HEK293 (cell line): ENCODE results near the gene AP3B1.

Experiments
- BCL6B ChIP-seq: fragments of 450-650 bp; formaldehyde crosslinking; IDR thresholded peaks from 2 replicates; pipeline ENCODE4 v1.5.1; 2017; ENCODE audit warnings: missing biosample characterization, missing genetic modification characterization
- CTCF ChIP-seq: fragments of 450-650 bp; formaldehyde crosslinking; IDR thresholded peaks from 2 replicates; pipeline ENCODE4 v1.5.1; 2016; ENCODE audit warnings: missing biosample characterization, missing genetic modification characterization
- GLI2 ChIP-seq: fragments of 450-650 bp; formaldehyde crosslinking; IDR thresholded peaks from 2 replicates; pipeline ENCODE4; 2017; ENCODE audit warnings: missing biosample characterization, missing genetic modification characterization, low read depth, borderline replicate concordance
- HOXA7 ChIP-seq: sonication (generic); formaldehyde crosslinking; IDR thresholded peaks from 2 replicates; pipeline ENCODE4 v1.8.1; 2022; ENCODE audit warnings: missing genetic modification reagents, borderline replicate concordance
- KLF16 ChIP-seq: fragments of 450-650 bp; formaldehyde crosslinking; IDR thresholded peaks from 2 replicates; pipeline ENCODE4 v1.5.1; 2017; ENCODE audit warnings: missing biosample characterization, missing genetic modification characterization
- KLF8 ChIP-seq: fragments of 450-650 bp; formaldehyde crosslinking; IDR thresholded peaks from 2 replicates; pipeline ENCODE4 v1.5.1; 2016; ENCODE audit warnings: missing biosample characterization, missing genetic modification characterization
- MYNN ChIP-seq: fragments of 450-650 bp; formaldehyde crosslinking; IDR thresholded peaks from 2 replicates; pipeline ENCODE4 v1.5.1; 2016; ENCODE audit warnings: missing biosample characterization, missing genetic modification characterization, borderline replicate concordance
- PRDM10 ChIP-seq: fragments of 450-650 bp; formaldehyde crosslinking; IDR thresholded peaks from 2 replicates; pipeline ENCODE4 v1.5.1; 2016; ENCODE audit warnings: missing biosample characterization, missing genetic modification characterization
- SCRT1 ChIP-seq: fragments of 450-650 bp; formaldehyde crosslinking; IDR thresholded peaks from 2 replicates; pipeline ENCODE4 v1.5.1; 2016; ENCODE audit warnings: missing biosample characterization, missing genetic modification characterization, borderline replicate concordance
- SP2 ChIP-seq: fragments of 450-650 bp; formaldehyde crosslinking; IDR thresholded peaks from 2 replicates; pipeline ENCODE4 v1.5.1; 2016; ENCODE audit warnings: missing biosample characterization, missing genetic modification characterization
- SP7 ChIP-seq: fragments of 450-650 bp; formaldehyde crosslinking; IDR thresholded peaks from 2 replicates; pipeline ENCODE4 v1.5.1; 2016; ENCODE audit warnings: missing biosample characterization, missing genetic modification characterization
- ZBTB11 ChIP-seq: fragments of 450-650 bp; formaldehyde crosslinking; conservative IDR thresholded peaks from 2 replicates; pipeline ENCODE4 v1.5.1; 2016; ENCODE audit warnings: low read depth, missing biosample characterization, missing genetic modification characterization
- ZBTB44 ChIP-seq: fragments of 450-650 bp; IDR thresholded peaks from 2 replicates; pipeline ENCODE4 v1.5.1; 2018; ENCODE audit warnings: missing biosample characterization, mild to moderate bottlenecking, missing genetic modification characterization
- ZBTB7A ChIP-seq: fragments of 450-650 bp; formaldehyde crosslinking; IDR thresholded peaks from 2 replicates; pipeline ENCODE4 v1.5.1; 2016; ENCODE audit warnings: low read depth, missing biosample characterization, missing genetic modification characterization
- ZFHX2 ChIP-seq: fragments of 450-650 bp; formaldehyde crosslinking; conservative IDR thresholded peaks from 2 replicates; pipeline ENCODE4 v1.5.1; 2016; ENCODE audit warnings: missing biosample characterization, missing genetic modification characterization
- ZIC2 ChIP-seq: fragments of 450-650 bp; formaldehyde crosslinking; IDR thresholded peaks from 2 replicates; pipeline ENCODE4 v1.5.1; 2016; ENCODE audit warnings: missing biosample characterization, missing genetic modification characterization
- ZNF132 ChIP-seq: fragments of 450-650 bp; formaldehyde crosslinking; IDR thresholded peaks from 2 replicates; pipeline ENCODE4 v1.5.1; 2017; ENCODE audit warnings: missing biosample characterization, missing genetic modification characterization, borderline replicate concordance
- ZNF174 ChIP-seq: fragments of 450-650 bp; formaldehyde crosslinking; IDR thresholded peaks from 2 replicates; pipeline ENCODE4 v1.5.0; 2017; ENCODE audit warnings: missing biosample characterization, mild to moderate bottlenecking, missing genetic modification characterization
- ZNF214 ChIP-seq: fragments of 450-650 bp; formaldehyde crosslinking; IDR thresholded peaks from 2 replicates; pipeline ENCODE4 v1.5.1; 2017; ENCODE audit warnings: missing biosample characterization, mild to moderate bottlenecking, missing genetic modification characterization, borderline replicate concordance
- ZNF433 ChIP-seq: fragments of 450-650 bp; formaldehyde crosslinking; IDR thresholded peaks from 2 replicates; pipeline ENCODE4 v1.5.1; 2016; ENCODE audit warnings: missing biosample characterization, missing genetic modification characterization, low read depth
- ZNF449 ChIP-seq: fragments of 450-650 bp; formaldehyde crosslinking; IDR thresholded peaks from 2 replicates; pipeline ENCODE4 v1.5.1; 2017; ENCODE audit warnings: missing biosample characterization, mild to moderate bottlenecking, missing genetic modification characterization, moderate library complexity
- ZNF561 ChIP-seq: fragments of 450-650 bp; IDR thresholded peaks from 2 replicates; pipeline ENCODE4 v1.5.1; 2018; ENCODE audit warnings: missing biosample characterization, missing genetic modification characterization, borderline replicate concordance
- ZNF664 ChIP-seq: fragments of 450-650 bp; formaldehyde crosslinking; IDR thresholded peaks from 2 replicates; pipeline ENCODE4 v1.5.1; 2016; ENCODE audit warnings: missing biosample characterization, missing genetic modification characterization

AP3B1 gene

GRCh38 chr5:78294248-78295034 is at the start of gene AP3B1 (continued):
- TF ChIP-seq PRDM10 (tag by site-specific recombination) (no peak; the same call in 1 of the 2 replicates), ZBTB44 (tag by site-specific recombination) (peak; percentile 84), ZNF132 (tag by site-specific recombination) (no peak), BCL6B (tag by site-specific recombination) (no peak), MYNN (tag by site-specific recombination) (no peak), HOXA7 (CRISPR knock-in tag) (no peak), SP7 (tag by site-specific recombination) (peak; percentile 74), CTCF (no peak), KLF16 (tag by site-specific recombination) (no peak), ZNF664 (no peak), KLF8 (tag by site-specific recombination) (peak; percentile 54; the same call in 1 of the 2 replicates), ZFHX2 (tag by site-specific recombination) (peak; percentile 95), ZNF561 (tag by site-specific recombination) (peak; percentile 96; the same call in 1 of the 2 replicates), ZBTB11 (tag by site-specific recombination) (peak; percentile 82), ZBTB7A (peak; percentile 68; the same call in 1 of the 2 replicates), ZNF214 (no peak), SCRT1 (tag by site-specific recombination) (no peak), ZNF449 (tag by site-specific recombination) (no peak), ZNF433 (no peak), ZNF174 (tag by site-specific recombination) (no peak), SP2 (peak; percentile 85), GLI2 (tag by site-specific recombination) (no peak), ZIC2 (tag by site-specific recombination) (peak; percentile 50; the same call in 1 of the 2 replicates)
